ENCODE data around the gene ASCL3.
A peak's percentile ranks its signal among the peaks of the same experiment; 100 is the strongest.
"Not testable (repeated sequence)": the region's sequence is repeated elsewhere in the genome, so short reads cannot be mapped to it uniquely, and the experiment has no call there.

ASCL3 gene

DNA sequence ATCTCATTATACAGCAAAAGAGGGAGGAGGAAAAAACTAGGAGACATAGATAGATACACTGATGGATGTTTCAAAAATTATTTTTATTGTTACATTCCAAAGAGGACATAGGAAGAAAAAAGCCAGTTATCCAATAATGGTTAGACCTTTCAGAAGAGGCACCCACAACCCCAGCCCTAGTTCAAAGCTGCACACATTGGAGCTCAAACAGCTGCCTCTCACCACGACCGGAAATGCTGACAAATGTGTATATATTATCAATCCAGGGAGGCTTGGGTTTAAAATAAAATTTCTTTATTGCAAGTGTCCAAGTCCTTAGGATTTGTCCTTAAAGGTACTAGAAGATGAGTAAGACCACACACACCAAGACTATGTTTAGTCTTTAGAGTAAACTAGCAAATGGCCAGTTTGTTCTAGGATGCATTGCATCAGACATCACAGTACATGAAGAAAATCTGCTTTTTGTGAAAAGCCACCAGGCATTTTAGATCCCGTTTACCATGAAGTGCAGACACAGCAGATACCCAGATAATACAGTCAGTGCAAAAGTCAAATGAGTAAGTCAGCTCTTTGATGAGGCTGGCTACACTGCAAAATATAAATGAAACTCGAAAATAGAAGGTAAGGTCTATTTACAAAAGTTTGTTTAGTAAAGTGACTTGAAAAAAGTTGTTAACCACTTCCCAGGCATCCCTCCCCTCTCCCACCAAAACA is 4.6 kb upstream of the ASCL3 start:
- no peak for DNase-seq

DNA sequence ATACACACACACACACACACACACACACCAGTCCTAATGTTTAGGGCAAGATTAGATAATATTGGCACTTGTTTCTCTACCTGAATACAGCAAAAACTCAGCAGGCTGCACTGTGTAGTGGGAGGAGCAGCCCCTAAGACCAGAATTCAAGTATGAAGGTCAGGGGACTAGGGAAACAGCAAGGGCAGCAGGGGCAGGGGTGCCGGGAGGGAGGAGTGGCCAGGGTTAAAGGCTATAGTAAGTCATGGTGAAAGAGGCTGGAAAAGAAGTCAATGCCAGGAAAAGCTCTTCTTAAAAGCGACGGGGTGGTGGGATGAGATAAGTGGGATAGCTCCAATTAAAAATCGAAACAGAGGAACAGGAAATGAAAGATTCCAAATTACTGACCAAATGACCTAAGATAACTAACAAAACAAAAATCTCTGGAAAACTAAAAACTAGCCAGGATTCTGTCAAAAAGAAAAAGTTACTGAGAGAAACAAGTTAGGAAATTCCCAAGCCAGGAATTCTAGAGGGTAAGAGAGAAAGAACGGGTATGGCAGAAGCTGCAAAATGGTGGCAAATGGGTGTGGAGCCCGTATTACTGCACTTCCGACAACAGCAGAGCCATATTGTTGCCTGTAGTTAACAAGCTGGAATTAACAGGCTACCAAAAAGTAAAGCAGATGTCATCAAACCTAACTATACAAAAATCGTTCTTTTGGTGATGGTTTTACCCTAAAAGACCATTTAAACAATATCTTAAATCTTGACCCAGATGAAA is 1.3 kb downstream of the ASCL3 start:
- DNase-seq: no peak

DNA sequence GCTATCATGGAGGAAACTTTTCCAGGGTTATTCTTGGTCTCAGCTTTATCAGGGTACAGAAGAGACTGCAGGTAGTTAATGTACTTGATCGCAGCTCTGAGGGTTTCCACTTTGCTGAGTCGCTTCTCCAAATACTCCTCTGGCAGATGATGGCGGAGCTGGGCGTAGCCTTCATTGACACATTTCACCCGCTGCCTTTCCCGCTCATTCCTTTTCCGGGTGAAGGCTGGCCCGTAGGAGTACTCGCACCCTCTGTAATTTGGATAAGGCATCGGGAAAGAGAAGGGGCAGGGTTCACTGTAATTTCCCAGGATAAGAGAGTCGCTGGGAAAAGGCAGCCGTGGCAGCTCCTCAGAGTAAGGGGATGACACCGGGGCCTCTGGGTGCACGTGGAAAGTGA is 5.2 kb downstream of the ASCL3 start:
- DNase-seq: no peak

DNA sequence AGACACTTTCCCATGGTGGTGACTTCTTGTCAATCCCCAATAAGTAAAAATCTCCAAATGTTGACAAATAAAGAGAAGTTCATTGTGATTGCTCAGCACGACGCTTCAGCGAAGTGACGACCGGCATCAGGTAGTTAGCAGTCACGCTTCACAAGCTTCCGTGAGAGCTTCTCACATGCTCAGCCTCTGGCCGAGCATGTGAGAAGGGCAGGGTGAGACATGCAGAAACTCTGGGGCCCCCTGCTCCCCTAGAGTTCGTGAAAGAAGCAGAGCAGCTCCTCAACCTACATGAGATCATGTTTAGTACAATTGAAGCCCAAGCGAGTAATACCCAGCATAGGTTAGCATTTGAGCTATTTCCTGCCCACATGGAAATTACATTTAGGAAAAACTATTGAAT is 5.7 kb downstream of the ASCL3 start:
- DNase-seq: no peak

DNA sequence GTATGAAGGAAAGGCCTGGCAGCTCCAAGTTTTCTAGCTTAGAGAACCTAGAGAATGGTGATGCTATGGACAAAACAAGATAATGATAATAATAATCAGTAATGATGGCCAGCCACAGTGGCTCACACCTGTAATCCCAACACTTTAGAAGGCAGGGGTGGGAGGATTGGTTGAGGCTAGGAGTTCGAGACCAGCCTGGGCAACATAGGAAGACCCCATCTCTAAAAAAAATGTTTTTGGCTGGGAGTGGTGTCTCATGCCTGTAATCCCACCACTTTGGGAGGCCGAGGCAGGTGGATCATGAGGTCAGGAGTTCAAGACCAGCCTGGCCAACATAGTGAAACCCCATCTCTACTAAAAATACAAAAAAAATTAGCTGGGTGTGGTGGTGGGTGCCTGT is 7.0 kb downstream of the ASCL3 start:
- DNase-seq: not testable (repeated sequence)

DNA sequence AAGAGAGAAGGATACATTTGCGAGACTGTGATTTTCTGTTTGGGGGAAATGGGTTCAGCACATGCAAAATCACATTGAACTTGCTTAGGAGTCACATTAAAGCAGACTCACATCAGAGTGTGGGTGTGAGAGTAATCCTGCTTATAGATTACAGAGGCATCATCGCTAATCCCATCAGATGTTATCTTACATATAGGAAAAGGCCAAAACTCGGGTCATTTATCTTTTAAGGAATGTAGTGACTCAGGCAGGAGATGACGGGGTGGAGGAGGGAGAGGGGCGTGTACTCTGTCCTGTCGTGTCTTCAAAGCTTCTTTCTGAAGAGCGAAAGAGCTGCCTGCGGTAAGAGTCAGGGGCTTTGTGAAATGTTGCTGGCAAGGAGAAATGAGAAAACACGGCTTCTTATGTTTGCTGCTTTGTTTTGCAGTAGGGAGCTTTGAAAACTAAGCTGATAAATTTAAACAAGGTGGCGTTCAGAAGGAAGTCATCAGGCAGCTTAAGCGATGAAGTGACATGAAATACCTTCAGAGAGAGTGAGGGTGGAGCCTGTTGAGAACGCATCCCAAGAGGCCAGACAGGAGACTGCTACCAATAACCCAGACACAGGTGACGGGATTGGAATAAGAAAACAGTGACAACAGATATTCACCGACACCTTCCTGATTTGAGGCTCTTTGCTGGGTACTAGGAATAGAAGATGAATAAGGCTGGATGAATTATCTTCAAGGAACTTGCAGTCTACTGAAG is 7.9 kb downstream of the ASCL3 start:
- no peak for DNase-seq

DNA sequence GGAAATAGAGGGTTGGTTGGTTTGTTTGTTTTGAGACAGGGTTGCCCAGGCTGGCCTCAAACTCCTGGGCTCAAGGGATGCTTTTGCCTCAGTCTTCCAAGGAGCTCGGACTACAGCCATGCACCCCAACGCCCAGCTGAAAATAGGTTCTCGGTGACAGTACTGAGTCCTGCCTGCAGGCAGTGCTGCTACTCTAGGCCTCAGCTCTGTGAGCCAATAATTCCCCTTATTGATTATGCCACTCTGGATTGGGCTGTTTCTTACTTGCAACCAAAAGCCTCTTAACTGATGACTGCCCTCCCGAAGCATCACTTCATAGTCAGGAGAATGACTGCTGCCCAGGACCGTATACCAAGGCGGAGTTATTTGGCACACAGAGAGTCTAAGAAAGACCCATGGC is 8.9 kb downstream of the ASCL3 start:
- no peak for DNase-seq

DNA sequence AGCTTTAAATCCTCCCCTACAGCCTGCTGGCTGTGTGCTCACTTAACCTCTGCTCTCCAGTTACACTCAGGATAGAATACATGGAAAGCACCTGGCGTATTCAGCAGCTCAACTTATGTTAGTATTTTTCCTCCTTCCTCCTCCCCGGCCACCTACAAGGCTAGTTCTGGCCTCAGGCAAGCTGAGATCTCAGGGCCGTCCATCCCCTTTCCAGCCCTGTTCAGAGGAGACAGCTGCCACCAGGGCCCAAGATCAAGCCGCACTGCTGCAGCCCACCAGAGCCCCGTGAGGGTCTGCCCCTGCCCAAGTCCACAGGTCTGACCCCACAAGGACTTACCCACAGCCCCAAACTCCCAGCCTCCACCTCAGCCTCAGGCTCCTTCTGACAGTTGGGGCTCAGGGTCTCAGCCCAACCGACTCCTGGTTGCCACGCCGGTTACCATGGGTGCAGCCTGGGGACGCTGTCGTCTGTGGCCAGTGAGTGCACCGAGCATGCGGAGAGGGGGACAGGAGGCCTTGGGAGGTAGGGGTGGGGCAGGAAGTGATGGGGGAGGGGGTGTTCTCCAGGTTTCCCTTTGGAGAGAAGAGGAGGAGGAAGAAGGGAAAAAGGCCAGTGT is 10.1 kb downstream of the ASCL3 start, which contains the start of gene C11orf16:
Gene C11orf16 (minus strand): TSS at position 384 of the 617 bp plus-strand sequence. CDS start 639 bp downstream, outside the sequence.
- no peak for DNase-seq

DNA sequence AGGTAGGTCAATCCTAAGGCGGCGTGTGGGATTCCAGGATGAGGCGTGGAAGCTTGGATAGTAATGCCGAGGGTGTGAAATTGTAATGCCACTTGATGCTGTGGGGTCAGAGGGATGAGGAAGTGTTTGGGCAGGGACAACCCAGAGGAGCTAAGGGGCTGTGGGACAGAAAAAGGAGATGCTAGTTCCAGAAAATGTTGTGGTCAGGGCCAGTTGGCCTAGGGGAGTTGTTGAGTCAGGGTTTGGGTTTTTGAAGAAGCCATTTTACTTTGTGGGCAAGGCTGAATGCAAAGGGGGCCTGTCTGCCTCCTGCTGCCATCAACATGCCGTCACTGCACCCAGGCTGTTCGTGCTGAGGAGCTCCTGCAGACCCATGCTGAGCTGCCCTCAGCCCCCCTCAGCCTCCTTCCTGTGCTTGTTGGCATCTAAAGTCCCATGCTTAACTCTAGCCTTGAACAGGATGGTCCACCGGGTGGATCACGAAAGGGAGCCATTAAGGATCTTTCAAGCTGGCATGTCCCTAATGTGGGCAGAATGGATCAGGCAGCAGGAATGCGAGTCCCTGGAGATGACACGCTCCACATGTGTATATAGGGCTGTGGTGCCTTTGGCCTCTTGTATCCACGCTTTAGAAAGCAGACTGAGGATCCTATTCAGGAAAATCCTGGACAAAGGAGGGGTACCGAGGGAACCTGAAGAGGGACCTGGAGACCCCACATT is 12.2 kb downstream of the ASCL3 start:
- DNase-seq: no peak

DNA sequence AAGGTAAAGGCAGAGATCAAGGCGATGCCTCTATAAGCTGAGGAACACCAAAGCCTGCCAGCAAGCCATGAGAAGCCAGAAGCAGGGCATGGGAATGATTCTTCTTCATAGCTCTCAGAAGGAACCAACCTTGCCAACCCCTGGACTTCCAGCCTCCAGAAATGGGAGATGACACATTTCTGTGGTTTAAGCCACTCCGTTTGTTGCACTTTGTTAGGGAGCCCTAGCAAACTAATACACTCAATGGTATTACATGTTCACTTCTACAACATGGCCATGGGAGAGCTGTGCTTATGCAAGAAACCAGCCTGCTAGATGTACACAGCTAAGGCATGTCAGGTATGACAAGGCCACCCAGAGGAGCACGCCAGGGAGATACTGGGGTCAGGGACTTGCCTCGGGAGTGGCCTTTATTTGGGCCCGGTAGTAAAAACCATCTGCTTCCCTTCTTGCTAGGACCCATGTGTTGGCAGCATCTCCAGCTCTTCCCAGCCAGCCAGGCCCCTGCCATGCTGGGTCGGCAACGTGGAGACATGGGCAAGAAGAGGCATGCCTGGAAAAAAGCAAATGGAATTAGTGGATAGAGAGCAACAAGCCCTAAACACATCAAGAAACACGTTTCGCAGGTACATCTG is 13.7 kb downstream of the ASCL3 start:
- no peak for DNase-seq

DNA sequence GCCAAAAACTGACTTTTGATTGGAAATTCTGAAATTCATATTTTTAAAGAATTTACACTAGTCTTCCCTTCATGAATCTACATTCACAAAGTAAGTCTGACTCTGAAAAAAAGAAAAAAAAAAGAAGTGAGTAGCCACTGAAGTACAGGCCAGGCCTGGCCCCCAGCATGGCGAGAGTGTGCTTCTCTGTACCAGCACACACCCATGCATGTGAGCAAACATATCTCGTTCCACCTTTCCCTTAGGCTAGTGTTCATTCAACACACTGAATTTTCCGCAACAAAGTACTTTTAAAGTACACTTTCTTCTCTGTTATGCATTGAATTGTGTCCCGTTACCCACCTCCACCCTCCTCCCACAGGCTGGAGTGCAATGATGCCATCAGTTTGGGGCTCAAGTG is 14.6 kb downstream of the ASCL3 start:
- DNase-seq: no peak

DNA sequence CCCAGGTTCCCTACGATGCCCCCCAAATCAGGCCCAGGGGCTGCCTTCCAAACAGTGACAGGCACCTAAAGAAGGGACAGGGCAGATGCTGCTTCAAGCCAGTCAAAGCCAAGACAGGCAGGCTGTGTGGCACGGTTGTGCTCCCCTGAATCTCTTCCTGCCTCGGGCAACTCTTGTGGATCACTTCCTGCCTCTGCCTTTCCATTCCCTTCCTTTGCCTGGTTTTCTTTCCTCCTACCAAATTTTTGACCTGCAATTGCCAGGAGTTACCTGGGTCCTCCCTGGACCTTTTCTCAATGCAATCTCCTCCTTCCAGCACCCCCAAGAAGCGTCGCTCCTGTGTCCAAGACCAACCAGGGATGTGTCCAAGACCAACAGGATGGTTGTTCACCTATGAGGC is 15.6 kb downstream of the ASCL3 start:
- no peak for DNase-seq

DNA sequence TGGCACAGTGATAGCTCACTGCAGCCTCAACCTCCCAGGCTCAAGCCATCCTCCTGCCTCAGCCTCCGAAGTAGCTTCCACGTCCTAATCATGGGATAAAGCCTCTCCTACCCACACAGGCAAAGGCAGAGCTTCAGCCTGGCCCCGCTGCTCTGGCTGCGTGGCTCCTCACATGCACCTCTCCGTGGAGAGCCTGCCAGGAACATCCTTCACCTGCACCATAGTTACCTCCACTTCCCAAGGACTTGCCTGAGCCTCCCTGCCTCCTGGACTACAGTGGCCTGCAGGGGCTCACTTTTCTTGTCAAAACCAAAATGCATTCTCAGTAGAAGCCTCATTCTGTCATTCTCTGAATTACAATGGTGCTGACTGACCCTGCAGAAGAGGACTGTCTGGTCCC is 16.6 kb downstream of the ASCL3 start:
- DNase-seq: no peak

DNA sequence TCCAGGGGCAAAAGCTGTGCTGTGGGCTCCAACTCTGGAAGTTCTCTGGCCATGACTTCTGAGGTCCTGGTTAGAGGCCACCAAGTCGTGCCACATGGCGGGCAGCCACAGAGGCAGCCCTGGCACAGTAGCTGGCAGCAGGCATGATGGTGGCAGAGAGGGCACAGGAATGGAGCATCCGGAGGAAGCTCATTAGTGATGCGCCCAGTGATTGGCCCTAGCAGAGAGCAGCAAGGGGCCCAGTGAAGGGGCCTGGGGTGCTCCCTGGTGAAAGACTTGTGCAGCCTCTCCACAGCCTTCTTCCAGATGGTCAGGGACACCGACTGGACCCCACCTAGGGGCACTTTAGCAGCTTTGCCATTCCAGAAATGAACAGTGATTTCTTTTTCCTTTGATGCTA is 17.1 kb downstream of the ASCL3 start:
- no peak for DNase-seq

DNA sequence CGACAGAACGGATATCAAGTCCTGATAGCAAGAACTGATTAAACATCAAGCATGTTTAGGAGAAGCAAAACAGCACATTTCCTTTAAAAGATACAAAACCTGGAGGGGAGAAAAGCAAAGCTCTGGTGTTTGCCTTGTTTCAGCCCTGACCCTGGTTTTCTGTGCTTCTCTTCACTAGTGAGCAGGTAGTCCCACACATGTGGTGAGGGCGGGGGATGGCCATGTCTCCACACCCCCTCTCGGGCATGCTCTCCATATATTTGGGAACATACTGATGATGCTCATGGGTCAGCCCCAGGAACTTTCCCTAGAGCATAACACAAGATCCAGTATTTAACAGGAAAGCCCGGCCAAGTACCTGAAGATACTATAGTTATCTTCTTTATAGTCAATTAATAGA is 20.1 kb downstream of the ASCL3 start:
- DNase-seq: no peak

DNA sequence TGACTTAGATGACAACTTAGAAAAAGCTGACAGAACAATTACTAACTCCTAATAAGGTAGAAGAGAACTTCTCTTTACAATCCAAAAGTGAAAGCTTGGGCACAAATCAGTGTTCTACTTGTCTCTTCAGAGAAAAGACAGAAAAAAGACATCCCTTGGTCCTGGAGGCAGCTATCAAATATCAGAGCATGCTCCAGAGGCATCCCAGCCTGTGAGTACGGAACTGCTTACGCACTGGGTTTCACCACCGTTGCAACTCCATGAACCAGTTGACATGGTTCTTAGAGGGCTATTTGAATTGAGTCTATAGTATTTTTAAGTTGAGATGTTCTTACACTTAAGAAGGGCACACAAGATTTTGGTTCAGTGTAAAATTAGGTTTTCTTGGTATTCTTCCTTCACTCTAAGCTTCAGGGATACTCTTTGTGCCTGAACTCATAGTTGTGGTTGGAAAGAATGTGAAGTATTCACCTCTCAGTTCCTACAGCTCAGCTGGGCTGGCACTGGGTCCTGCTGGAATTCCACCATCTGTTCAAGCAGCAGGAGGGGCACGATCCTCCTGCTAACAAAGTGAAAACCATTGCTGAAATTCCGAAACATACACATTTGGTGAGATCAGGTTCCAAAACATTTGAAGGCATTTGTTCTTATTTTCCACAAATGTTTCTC is 25.5 kb downstream of the ASCL3 start:
- no peak for DNase-seq

DNA sequence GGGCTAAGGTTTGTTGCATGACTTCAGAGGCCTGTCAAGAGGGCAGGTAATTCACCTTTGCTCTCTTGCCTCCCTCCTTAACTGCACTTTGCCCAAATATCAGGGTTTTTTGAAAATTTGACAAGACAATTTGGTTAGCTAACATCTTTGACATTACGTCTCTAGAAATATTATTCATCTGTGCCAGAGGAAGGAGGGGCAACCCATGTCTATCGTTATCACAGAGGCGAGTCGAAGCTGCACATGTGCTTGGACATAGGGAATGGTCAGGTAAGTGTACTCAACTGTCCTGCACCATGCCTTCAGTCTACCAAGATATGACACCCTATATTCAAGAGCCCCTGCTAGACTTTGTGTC is 28.2 kb downstream of the ASCL3 start:
- no peak for DNase-seq

DNA sequence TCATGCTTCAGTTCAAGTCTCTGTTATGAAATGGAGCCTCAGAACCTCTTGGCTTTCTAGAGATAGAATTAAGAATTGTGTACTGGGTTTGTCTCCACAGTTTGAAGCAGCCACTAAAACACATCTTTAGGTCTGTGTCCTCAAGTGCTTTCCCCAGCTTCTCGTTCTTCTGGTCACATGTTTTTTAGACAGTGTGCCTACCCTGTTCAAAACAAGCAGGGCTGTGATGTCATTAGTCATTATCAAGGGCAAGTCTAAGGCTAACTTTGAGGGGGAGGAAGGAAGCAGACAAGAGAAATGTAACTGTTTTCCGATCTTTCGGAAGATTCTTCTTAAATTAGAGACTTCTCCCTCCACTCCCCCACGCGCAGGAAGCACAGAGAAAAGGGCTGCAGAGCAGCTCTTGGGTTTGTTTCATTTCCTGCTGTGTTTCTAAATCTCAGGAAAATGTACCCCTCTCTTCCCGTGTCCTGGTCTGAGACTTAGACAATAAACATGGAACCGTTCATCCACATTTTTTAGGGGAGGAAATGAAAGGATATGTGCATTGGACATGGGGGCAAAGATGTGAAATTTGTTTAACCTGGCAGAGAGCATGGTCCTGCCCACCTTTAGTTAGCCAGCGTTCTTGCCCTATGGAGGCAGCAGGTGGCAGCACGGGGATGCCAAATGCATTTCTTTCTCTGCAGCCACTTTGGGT is 28.7 kb downstream of the ASCL3 start:
- peak; percentile 15 for DNase-seq

DNA sequence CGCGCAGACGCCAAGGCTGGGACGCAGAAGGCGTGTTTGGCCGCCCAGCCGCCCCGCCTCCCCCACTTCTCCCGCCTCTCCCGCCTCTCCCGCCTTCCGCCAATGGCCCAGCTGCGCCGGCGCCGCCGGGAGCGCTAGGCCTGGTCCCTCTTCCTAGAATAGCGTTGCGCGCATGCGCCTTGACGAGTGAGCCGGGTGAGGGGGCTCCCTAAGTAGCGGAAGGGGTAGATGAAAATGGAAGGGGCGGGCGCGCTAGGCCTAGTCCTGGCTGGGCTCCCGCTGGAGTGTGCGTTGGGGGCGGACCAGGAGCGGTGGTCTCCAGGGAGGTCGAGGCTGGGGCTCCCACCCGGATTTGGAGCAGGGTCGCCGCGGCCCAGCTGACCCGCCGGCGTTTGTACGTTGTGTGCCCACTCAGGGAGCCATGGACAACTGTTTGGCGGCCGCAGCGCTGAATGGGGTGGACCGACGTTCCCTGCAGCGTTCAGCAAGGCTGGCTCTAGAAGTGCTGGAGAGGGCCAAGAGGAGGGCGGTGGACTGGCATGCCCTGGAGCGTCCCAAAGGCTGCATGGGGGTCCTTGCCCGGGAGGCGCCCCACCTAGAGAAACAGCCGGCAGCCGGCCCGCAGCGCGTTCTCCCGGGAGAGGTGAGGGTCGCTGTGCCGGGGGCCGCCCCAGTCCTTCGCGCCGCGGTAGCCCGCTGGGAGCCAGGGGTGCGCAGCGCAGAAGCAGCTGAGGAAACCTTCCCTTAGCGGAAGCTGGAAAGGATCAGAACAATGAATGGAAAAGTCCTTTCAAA is 31.6 kb downstream of the ASCL3 start, which contains the start of gene AKIP1:
Gene AKIP1 (plus strand): TSS at position 161 of the 795 bp plus-strand sequence. CDS start 261 bp downstream, at position 422.
- DNase-seq: peak; percentile 93

DNA sequence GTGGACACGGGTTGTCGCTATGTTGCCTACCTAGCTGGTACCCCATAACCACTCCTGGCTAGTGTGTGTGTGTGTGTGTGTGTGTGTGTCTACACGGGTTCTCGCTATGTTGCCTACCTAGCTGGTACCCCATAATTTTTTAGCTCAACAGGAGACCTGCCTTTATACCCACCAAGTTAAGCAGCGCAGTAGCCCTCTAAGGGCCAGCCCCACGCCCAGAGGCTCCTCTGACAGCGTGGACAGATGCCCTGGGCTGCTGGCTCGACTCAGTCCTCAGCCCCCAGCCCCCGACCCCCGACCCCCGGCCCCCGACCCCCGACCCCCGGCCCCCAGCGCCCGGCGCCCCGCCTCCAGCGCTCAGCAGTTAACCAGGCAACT is 32.2 kb downstream of the ASCL3 start:
- no peak for DNase-seq

Measured in NCI-H2029 (cell line).